Amygdala (tissue), 56 donors: ENCODE data around the gene ZNF525.
"Not testable (repeated sequence)": the region's sequence is repeated elsewhere in the genome, so short reads cannot be mapped to it uniquely, and the experiment has no call there.

ENCODE experiments used
- DNase-seq, 56 donors: peaks; one replicate each; lab custom pipeline; 2025; lab: John Stamatoyannopoulos, UW

Gene ZNF525

GRCh38 chr19:53394974-53395839 is 29.7 kb downstream of the ZNF525 start, which contains the start of gene ZNF765:
ZNF765 (plus strand) TSS chr19:53395149; CDS start chr19:53398016, 2,867 bp downstream.
- DNase-seq = peak; percentile 2 to 93 (median 82)

GRCh38 chr19:53395840-53396524 is 30.5 kb downstream of the ZNF525 start:
- DNase-seq = not testable (repeated sequence)

DNA sequence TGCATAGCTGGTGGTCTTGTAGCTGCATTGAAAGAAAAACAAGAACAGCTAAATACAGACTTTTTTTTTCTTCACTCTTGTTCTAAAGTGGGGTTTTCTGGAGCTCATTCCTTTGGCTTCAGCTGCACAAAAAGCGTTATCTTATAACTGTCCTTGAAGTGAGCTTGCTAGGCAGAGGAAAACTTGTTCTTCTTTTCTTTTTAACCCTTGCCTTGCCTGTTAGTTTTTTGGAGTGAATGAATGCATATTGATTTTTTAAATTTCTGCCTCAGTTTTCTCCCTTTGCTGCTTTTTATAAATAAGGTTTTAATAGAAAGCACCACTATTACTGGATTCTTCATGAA is 31.0 kb downstream of the ZNF525 start:
- DNase-seq = no peak

GRCh38 chr19:53397918-53398317 is 32.4 kb downstream of the ZNF525 start:
- not testable (repeated sequence) for DNase-seq

- DNase-seq = no peak
These were observed 44.1 kb downstream of the ZNF525 start for GRCh38 chr19:53409505-53410204.

DNA sequence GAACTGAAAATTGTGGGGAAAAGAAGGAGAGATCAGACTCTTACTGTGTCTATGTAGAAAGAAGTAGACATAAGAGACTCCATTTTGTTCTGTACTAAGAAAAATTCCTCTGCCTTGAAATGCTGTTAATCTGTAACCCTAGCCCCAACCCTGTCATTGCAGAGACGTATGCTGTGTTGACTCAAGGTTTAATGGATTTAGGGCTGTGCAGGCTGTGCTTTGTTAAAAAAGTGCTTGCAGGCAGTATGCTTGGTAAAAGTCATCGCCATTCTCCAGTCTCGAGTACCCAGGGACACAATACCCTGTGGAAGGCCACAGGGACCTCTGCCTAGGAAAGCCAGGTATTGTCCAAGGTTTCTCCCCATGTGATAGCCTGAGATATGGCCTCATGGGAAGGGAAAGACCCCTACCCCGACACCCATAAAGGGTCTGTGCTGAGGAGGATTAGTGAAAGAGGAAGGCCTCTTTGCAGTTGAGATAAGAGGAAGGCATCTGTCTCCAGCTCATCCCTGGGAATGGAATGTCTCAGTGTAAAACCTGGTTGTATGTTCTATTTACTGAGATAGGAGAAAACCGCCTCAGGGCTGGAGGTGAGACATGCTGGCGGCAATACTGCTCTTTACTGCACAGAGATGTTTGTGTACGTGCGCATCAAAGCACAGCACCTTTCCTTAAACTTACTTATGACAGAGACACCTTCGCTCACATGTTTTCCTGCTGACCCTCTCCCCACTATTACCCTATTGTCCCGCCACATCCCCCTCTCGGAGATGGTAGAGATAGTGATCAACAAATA is 55.2 kb downstream of the ZNF525 start:
- DNase-seq = not testable (repeated sequence)

- DNase-seq = no peak
These were observed 57.0 kb downstream of the ZNF525 start for GRCh38 chr19:53422551-53422950.

GRCh38 chr19:53423074-53423473 is 57.6 kb downstream of the ZNF525 start:
- peak in 11 of 56 donors; percentile 1 to 26 (median 13) for DNase-seq

DNA sequence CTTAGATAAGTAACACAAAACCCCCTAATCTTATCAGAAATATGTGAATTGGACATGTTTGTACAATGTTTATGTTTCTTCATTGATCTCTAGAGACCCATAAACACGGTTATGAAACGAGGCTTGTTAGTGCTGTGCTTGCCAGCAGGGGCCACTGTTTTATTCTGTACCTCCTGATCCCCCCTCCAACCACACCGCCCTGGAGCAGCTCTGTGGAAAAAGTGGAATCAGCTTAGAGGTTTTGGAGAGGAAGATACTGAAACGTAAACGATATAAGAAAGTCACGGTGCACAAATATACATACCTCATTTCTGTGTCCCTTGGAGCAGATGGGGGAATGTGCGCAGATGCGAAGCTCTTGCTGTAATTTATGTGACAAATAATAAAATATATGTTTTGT is 58.2 kb downstream of the ZNF525 start:
- DNase-seq = peak in 8 of 56 donors; percentile 0 to 33 (median 4)

DNA sequence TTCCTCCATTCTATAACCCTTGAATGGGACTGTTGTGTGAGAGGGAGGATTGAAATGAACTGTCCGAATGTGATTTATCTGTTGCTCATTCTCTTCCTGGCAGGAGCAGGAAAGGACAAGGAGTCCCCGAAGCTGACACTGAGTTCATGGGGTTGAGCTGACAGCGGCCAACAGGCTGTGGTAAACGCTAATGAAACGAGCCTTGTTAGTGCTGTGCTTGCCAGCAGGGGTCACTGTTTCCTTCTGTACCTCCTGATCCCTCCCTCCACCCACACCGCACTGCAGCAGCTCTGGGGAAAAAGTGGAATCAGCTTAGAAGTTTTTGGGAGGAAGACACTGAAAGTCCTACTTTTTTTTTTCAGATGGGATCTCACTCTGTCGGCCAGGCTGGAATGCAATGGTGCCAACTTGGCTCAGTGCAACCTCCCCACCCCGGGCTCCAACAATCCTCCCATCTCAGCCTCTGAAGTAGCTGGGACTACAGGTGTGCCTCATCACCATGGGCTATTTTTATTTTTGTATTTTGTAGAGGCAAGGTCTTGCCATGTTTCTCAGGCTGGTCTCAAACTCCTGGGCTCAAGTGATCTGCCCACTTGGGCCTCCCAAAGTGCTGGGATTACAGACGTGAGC is 59.6 kb downstream of the ZNF525 start:
- peak in 54 of 56 donors; percentile 0 to 84 (median 38) for DNase-seq

DNA sequence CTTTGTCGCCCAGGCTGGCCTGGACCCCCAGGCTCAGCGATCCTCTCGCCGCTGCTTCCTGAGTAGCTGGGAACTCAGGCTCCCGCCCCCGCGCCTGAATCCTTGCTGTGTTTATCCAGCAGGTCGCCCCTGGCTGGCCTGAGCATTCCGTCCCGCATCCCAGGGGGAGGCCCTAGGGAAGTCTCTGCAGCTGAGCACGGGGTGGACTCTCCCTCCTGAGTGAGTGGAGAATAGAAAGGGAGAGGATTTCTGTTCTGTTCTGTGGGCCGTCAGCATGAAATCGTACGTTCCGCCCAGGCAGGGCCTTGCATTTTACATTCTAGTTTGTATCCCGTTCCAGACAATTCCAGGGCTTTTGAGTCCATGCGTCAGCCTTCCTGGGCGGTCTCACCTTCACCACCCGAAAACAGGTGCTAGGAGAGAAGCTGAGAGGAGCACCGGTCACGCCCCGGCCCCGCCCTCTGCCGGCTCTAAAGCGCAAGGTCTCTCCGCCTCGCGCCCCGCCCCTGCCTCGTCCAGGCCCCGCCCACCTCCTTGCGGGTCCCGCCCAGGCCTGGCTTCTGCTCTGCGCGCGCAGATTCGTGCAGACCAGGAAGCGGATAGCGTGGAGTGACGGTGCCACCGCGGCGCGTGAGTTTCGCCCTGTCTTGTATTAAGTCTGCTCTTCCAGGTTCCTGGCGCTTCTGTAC is 66.0 kb downstream of the ZNF525 start, which contains the start of gene ZNF761:
TSS of gene ZNF761 (plus strand) at position 586 of the 689 bp plus-strand sequence. CDS start 15,285 bp downstream, outside the sequence.
- peak; percentile 20 to 95 (median 85) for DNase-seq

DNA sequence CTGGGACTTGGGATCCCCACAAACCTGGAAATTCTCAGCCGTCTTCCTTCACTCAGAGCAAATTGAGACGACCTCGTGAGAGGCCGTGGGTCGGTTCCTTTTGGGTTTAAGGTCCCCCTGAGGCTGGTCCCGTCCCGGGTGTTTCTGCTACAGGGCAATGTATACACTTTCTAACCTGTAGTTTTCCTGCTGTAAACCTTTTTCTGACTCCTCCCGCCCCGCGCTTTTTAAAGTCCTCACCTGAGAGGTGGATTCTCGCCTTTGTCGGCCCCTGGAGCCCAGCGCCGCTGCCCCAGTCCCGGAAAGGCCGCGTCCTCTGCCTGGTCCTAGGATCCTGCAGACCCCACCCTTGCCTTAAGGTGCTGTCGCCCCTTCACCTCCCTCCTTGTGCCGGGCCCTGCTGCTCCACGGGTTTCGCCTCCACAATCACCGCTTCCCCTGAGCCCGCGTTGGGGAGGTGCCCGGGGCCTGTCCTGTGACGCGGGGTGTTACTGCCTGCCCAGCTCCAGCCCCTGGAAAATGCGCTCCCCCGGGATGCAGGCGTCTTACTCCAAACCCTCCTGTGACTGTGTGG is 66.7 kb downstream of the ZNF525 start:
- peak in 10 of 56 donors; percentile 4 to 31 (median 14) for DNase-seq
